HG02943 (cell line): ENCODE measurements around the gene DAB2IP.

Experiments used
- ATAC-seq: cut with Tn5 transposase; IDR thresholded peaks from one replicate; pipeline ENCODE4 v1.9.1; 2021; ENCODE audit warnings: mild to moderate bottlenecking, low read depth, moderate library complexity; ENCODE audit not compliant: unreplicated experiment

Gene DAB2IP

GRCh38 chr9:121811140-121811539 lies 159.7 kb downstream of the DAB2IP start:
- no peak for ATAC-seq

GRCh38 chr9:121811751-121812150 lies 160.3 kb downstream of the DAB2IP start:
- ATAC-seq = no peak

GRCh38 chr9:121812159-121812735 lies 160.8 kb downstream of the DAB2IP start:
- no peak for ATAC-seq

- no peak for ATAC-seq
These were observed 162.2 kb downstream of the DAB2IP start for GRCh38 chr9:121813519-121814210.

- ATAC-seq = no peak
These were observed 163.2 kb downstream of the DAB2IP start for GRCh38 chr9:121814594-121814993.

- ATAC-seq = no peak
These were observed 163.7 kb downstream of the DAB2IP start for GRCh38 chr9:121815084-121815483.

- ATAC-seq = no peak
These were observed 164.4 kb downstream of the DAB2IP start for GRCh38 chr9:121815546-121816448.

- no peak for ATAC-seq
These were observed 165.0 kb downstream of the DAB2IP start for GRCh38 chr9:121816449-121816817.

GRCh38 chr9:121816845-121817450 lies 165.5 kb downstream of the DAB2IP start:
- no peak for ATAC-seq

GRCh38 chr9:121817476-121817875 lies 166.0 kb downstream of the DAB2IP start:
- ATAC-seq = no peak

GRCh38 chr9:121818016-121818661 lies 166.7 kb downstream of the DAB2IP start:
- no peak for ATAC-seq

GRCh38 chr9:121818841-121819427 lies 167.5 kb downstream of the DAB2IP start:
- no peak for ATAC-seq

GRCh38 chr9:121819428-121820231 lies 168.2 kb downstream of the DAB2IP start:
- no peak for ATAC-seq

GRCh38 chr9:121820286-121821005 lies 169.0 kb downstream of the DAB2IP start:
- no peak for ATAC-seq

- no peak for ATAC-seq
These were observed 169.9 kb downstream of the DAB2IP start for GRCh38 chr9:121821326-121821725.

- no peak for ATAC-seq
These were observed 171.0 kb downstream of the DAB2IP start for GRCh38 chr9:121822093-121823085.

GRCh38 chr9:121823451-121824169 lies 172.2 kb downstream of the DAB2IP start:
- no peak for ATAC-seq
